GM21423 (cell line): Measurements from ENCODE around the gene HAAO.
"Not testable (repeated sequence)": the region's sequence is repeated elsewhere in the genome, so short reads cannot be mapped to it uniquely, and the experiment has no call there.

ENCODE experiments used
- ATAC-seq: cut with Tn5 transposase; IDR thresholded peaks from one replicate; pipeline ENCODE4 v1.9.1; 2021; ENCODE audit warnings: mild to moderate bottlenecking, moderate library complexity; ENCODE audit not compliant: unreplicated experiment

HAAO gene

GRCh38 chr2:42752816-42753813 is 39.3 kb downstream of the HAAO start:
- no peak for ATAC-seq

DNA sequence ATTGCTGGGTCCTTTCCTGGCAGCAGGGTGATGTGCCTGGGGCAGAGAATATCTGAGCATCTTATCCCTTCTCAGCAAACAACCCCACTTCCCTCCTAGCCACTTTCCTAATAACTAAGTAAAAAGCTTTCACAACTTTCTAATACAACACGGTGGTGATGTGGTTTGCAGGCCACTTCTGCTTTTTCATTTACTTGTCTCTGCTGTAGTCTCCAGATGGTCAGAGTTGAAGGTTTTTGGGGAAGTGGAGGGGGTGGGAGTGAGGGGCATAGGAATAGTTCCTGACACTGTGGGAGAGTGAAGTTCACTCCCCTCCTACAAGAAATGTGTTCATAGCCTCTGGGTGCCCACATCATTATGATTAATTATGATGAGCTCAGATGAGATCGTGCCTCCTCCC is 40.1 kb downstream of the HAAO start:
- peak; percentile 54 for ATAC-seq

GRCh38 chr2:42748840-42749239 is 43.5 kb downstream of the HAAO start:
- no peak for ATAC-seq

- no peak for ATAC-seq
These were observed 45.0 kb downstream of the HAAO start for GRCh38 chr2:42747422-42747821.

GRCh38 chr2:42744545-42745082 is 47.8 kb downstream of the HAAO start:
- no peak for ATAC-seq

GRCh38 chr2:42743659-42743990 is 48.8 kb downstream of the HAAO start:
- ATAC-seq: no peak

- no peak for ATAC-seq
These were observed 49.4 kb downstream of the HAAO start for GRCh38 chr2:42742740-42743658.

GRCh38 chr2:42741140-42741539 is 51.2 kb downstream of the HAAO start:
- no peak for ATAC-seq

DNA sequence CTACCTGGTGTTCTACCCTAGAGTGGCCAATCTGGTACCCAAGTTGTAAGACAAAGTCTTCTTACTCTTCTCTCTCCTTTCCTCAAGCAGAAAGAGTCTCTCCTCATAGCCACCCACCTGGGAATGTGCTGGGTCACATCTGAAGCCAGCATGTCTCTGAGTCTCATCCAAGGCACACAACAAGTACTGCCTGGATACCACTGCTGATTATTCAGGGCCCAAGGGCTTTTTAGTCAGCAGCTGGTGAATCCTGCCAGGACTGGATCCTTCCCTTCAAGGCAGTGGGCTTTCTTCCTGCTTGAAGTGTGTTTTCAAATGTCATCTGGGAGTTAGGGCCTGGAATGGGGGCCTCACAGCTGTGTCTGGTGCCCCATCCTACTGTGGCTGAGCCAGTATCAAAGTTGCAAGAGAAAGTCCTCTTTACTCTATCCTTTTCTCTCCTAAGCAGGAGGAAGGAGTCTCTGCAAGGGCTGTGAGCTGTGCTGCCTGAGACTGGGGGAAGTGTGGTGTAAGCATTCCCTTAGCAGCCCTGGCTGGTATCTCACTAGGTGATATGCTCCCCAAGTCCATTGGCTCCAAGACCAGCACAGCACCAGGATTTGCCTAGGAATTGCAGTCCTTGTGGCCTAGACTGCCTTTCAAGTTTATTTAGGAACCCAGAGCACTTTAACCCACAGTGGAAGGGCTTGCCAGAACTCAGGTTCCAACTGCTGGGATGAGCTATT is 55.6 kb downstream of the HAAO start:
- no peak for ATAC-seq

GRCh38 chr2:42733852-42734251 is 58.5 kb downstream of the HAAO start:
- no peak for ATAC-seq

- not testable (repeated sequence) for ATAC-seq
These were observed 61.1 kb downstream of the HAAO start for GRCh38 chr2:42731316-42731715.

DNA sequence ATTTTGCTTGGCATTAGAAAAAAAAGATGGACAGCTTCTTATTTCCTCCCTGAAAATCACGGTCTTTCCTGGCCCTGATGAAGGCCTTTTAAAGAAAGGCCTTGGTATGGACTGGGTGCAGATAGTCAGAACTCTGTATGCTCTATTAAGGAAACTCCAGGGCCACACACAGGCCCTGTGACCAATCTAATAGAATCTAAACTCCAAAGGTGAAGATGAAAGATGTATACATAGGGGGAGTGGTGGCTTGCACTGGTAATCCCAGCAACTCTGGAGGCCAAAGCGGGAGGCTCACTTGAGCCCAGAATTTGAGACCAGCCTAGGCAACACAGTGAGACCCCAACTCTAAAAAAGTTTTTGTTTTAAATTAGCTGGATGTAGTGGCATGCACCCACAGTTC is 65.7 kb downstream of the HAAO start:
- ATAC-seq: no peak

DNA sequence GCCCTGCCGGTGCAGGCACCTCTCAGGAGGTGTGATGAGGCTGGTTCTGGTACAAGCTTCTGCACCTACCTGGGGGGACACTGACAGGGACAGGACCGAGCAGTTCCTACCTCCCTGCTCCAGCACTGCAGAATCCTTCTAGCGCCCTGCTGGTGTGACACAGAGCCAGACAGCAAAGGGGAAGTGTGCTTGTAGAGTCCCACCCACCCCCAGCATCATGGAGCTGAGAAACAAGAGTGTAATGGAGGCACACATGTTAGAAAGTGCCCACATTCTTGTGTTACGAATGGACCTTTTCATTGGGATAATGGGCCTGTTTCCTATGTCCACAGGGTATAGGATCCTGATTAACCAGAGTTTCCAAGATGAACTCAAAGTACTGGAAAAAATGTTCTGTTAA is 66.7 kb downstream of the HAAO start:
- no peak for ATAC-seq

- ATAC-seq: no peak
These were observed 67.5 kb downstream of the HAAO start for GRCh38 chr2:42724886-42725285.

DNA sequence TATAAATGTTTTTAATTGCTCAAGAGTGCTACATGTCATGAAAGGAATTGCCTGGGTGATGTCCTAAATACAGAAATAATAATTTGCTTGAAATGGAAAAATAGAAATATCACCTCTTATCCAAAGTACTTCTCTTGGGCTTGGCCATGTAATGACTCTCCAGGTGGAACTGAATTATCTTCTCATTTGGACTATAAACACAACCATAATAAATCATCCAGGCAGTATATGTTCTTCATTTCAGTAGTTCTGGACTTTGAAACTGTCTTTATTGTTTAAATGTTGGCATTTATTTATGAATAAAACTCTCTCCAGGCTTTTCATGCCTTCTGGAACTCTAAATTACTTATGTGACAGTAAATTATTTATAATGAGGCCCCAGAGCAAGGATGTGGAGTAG is 68.9 kb downstream of the HAAO start:
- no peak for ATAC-seq

DNA sequence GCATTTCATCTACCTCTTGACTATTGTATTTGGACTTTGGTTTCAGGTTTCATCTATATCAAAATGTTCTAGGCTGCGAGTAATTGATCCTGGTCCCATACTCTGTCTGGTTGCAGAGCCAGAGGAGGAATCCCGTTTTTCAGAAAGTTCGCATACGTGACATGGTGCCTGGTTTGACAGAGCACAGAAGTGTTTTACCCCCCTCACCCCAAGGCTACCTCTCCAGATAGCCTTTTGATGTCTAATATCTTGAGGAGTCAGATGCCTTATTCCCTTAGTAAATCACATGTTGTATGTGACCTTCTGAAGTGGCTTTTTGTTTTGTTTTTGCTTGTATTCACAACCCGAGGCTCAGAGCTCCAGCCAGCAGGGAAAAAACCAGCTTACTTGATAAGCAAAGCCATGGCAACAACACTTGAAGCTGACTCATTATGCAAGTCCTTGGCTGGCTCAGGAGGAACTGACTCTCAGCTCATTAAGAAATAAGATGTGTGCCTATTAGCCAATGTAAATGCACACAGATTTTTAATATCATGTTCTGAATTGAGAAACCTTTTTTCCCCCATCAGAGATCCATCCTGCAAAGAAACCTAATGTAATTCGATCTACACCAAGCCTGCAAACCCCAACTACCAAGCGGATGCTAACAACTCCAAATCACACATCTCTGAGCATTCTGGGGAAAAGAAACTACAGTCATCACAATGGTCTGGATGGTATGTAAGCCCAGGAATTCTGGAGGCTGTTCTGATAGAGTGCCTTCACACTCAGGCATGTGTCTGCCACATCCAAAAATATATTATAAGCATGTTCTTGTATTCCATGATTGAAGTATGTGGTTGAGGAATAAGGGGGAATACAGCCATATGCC is 69.8 kb downstream of the HAAO start:
- ATAC-seq: peak; percentile 96

- ATAC-seq: no peak
These were observed 70.5 kb downstream of the HAAO start for GRCh38 chr2:42721898-42722297.
